ENCODE data around the gene EIF5A2.

Gene EIF5A2

DNA sequence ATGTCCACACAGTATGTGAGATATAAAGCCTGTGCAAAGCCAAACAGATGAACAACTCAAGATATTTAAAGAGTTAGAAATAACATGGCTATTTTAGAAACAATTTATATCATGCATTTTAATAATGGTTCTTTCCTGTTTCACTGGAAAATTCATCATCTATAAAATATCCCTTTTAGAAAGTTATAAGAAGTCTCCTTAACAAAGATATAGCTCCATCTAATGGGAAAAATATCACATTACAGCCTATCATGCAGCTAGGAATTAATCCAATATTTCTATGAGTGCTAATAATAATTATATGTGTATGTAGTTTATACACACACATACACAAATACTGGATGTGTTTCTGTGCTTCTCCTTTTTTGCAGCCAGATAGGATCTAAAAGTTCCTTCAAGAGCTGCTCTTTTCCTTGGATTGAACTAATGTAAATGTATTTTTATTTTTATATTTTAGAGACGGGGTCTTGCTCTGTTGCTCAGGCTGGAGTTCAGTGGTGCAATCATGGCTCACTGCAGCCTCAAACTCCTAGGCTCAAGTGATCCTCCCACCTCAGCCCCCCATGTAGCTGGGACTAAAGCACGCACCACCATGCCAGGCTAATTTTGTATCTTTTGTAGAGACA, 60.0 kb downstream of the EIF5A2 start:
- DNase-seq, result no peak

GRCh38 chr3:170844377-170844776, 64.1 kb downstream of the EIF5A2 start:
- DNase-seq, result no peak

- DNase-seq, result no peak
Measured at GRCh38 chr3:170840291-170840859, 68.1 kb downstream of the EIF5A2 start.

GRCh38 chr3:170839518-170840100, 68.8 kb downstream of the EIF5A2 start:
- DNase-seq, result no peak

Measured in effector CD8-positive, alpha-beta T cell (primary cell).